ENCODE data around the gene SLC39A13. TPM values are rescaled to one million over a fixed set of nuclear protein-coding genes. Genes with fewer than 3 reads are reported as not detected.

Gene SLC39A13
- total RNA-seq, 1 donor: 26.4 TPM

GRCh38 chr11:47418454-47419259 is 10.3 kb downstream of the SLC39A13 start:
- no peak for DNase-seq (ENCODE audit: low read depth in 2 of 3, low spot score in 2 of 3)

GRCh38 chr11:47425611-47426010 is 17.2 kb downstream of the SLC39A13 start:
- DNase-seq (ENCODE audit: low read depth in 2 of 3, low spot score in 2 of 3): no peak

GRCh38 chr11:47426062-47426956 is 17.9 kb downstream of the SLC39A13 start, which contains the start of gene PSMC3:
Gene PSMC3, minus strand, starts transcription at chr11:47426439. Its CDS starts 160 bp downstream, at chr11:47426279.
- peak; percentile 94 to 99 (median 98) for DNase-seq (ENCODE audit: low read depth in 2 of 3, low spot score in 2 of 3)

- no peak for DNase-seq (ENCODE audit: low read depth in 2 of 3, low spot score in 2 of 3)
Measured at GRCh38 chr11:47430524-47430923, 22.1 kb downstream of the SLC39A13 start.

GRCh38 chr11:47431356-47432083 is 23.1 kb downstream of the SLC39A13 start:
- DNase-seq (ENCODE audit: low read depth in 2 of 3, low spot score in 2 of 3): no peak

GRCh38 chr11:47433157-47433556 is 24.8 kb downstream of the SLC39A13 start:
- DNase-seq (ENCODE audit: low read depth in 2 of 3, low spot score in 2 of 3): no peak

- DNase-seq (ENCODE audit: low read depth in 2 of 3, low spot score in 2 of 3): no peak
Measured at GRCh38 chr11:47434011-47434786, 25.8 kb downstream of the SLC39A13 start.

GRCh38 chr11:47435687-47436086 is 27.3 kb downstream of the SLC39A13 start:
- DNase-seq (ENCODE audit: low read depth in 2 of 3, low spot score in 2 of 3): no peak

- DNase-seq (ENCODE audit: low read depth in 2 of 3, low spot score in 2 of 3): no peak
Measured at GRCh38 chr11:47436726-47437125, 28.3 kb downstream of the SLC39A13 start.

- no peak for DNase-seq (ENCODE audit: low read depth in 2 of 3, low spot score in 2 of 3)
Measured at GRCh38 chr11:47437218-47437745, 28.9 kb downstream of the SLC39A13 start.

- DNase-seq (ENCODE audit: low read depth in 2 of 3, low spot score in 2 of 3): no peak
Measured at GRCh38 chr11:47437746-47438418, 29.5 kb downstream of the SLC39A13 start.

GRCh38 chr11:47438721-47439120 is 30.3 kb downstream of the SLC39A13 start:
- no peak for DNase-seq (ENCODE audit: low read depth in 2 of 3, low spot score in 2 of 3)

GRCh38 chr11:47440054-47440476 is 31.7 kb downstream of the SLC39A13 start:
- DNase-seq (ENCODE audit: low read depth in 2 of 3, low spot score in 2 of 3): no peak

- DNase-seq (ENCODE audit: low read depth in 2 of 3, low spot score in 2 of 3): no peak
Measured at GRCh38 chr11:47441421-47441820, 33.0 kb downstream of the SLC39A13 start.

GRCh38 chr11:47442514-47442913 is 34.1 kb downstream of the SLC39A13 start:
- DNase-seq (ENCODE audit: low read depth in 2 of 3, low spot score in 2 of 3): no peak

- DNase-seq (ENCODE audit: low read depth in 2 of 3, low spot score in 2 of 3): no peak
Measured at GRCh38 chr11:47443028-47443700, 34.8 kb downstream of the SLC39A13 start.

- DNase-seq (ENCODE audit: low read depth in 2 of 3, low spot score in 2 of 3): no peak
Measured at GRCh38 chr11:47443817-47444216, 35.4 kb downstream of the SLC39A13 start.

GRCh38 chr11:47445840-47446239 is 37.5 kb downstream of the SLC39A13 start:
- no peak for DNase-seq (ENCODE audit: low read depth in 2 of 3, low spot score in 2 of 3)

- no peak for DNase-seq (ENCODE audit: low read depth in 2 of 3, low spot score in 2 of 3)
Measured at GRCh38 chr11:47446833-47447232, 38.4 kb downstream of the SLC39A13 start.
